NCI-H1694 treated with DMSO at 0.1 percent for 48 hours (cell line): ENCODE data around the gene TLN1.

ENCODE experiments used
- DNase-seq: peaks from one replicate; lab custom pipeline; 2025; lab: John Stamatoyannopoulos, UW

TLN1 gene

DNA sequence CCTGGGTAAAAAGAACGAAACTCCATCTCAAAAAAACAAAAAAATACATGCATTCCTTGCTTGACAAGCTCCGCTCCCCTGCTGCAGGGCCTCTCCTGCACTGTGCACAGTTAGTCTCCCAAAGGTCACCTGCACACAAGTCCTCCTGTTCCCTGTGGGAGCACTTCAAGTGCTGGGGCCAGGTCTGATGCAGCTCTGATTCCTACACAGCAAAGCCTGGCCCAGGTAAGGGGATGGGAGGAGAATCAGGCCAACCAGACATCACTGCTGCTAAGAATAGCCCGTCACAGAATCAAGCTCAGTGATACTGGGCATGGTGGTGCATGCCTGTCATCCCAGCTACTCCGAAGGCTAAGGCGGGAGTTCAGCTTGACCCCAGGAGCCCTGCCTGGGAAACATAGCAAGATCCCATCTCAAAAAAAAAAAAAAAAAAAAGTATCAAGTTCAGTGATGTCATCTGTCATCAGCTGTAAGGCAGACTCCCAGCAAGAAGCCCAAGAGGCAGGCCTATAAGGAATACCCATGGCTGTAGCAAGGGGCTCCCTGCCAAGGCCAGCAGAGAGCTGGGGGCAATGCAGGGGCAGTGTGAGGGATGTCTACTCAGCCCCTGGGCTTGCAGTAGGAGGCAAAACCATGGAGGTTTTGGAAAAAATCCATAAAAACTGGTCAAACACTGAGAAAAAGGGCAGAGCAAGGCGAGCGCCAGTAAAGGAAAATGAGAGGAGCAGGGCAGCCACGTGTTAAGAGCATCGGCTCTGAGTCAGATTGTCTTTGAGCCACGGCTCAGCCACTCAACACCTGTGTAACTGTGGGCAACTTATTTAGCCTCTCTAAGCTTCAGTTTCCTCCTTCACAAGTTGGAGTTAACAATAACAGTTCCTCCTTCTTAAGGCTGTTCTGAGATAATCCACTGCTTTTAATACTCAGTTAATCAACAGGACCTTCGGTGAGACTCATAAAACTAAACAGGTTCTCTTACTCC is 45.5 kb downstream of the TLN1 start:
- no peak for DNase-seq

- DNase-seq = no peak
These were observed 46.5 kb downstream of the TLN1 start for GRCh38 chr9:35685506-35685905.

DNA sequence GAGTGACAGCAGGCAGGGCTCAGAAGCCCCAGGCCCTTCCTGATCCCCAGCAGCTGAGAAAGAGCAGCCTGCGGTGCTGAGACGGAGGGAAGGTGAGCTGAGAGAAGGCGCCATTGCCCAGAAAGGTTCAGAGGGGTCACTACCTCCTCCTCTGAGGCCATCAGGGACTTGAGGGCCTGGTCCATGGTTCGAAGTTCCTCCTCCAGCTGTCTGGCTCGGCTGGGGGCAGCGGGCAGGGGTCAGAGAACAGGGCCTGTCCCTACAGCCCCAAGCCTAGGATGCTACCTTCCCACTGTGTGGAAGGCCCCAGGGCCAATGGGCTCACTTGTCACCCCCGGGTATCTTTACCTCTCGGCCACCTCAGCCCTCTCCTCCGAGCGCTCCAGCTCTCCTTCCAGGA is 47.1 kb downstream of the TLN1 start:
- no peak for DNase-seq

- DNase-seq = no peak
These were observed 48.7 kb downstream of the TLN1 start for GRCh38 chr9:35683323-35683722.

- no peak for DNase-seq
These were observed 49.3 kb downstream of the TLN1 start for GRCh38 chr9:35682520-35683315.

DNA sequence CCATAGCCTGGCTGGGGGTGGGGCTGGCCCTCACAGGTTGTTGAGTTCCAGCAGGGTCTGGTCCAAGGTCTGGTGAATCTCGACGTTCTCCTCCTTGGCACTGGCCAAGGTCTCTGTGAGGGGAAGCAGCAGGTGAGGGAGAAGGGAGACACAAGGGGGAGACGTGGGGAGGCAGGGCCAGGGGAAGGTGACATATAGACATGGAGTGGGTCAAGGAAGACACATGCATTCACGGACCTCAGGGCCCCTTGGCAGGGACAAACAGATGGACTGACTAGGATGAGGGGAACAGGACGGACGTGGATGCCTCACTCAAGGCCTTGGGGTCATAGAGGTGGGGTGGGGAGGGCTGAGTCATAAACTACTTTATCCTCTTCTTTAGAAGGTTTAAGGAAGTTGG is 49.9 kb downstream of the TLN1 start:
- DNase-seq = no peak

DNA sequence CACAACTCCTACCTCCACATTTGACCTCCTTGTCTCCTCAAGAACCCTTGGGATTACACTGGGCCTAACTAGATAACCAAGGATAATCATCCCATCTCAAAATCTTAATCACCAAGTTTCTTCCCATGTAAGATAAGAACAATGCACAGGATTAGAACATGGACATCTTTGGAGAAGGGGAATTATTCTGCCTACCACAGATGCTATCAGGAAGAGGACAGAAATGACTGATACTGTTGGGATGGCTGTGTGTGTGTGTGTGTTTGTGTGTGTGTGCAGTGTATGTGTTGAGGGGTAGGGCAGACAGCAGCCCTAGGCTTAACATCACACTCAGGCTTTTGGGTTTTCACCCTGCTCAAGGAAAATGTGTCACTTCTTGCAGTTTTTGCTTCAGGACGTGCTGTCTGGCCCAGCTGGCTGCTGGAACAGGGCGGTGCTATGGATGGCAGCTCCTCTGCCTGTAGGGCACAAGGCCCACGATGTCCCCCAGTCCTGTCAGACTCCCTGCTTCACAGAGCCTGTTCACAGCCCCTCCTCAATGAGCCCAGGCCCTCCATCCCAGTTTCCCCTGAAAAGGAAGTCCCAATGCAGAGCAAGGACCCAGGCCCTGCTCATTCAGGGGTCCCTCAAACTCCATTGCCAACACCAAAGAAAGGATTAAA is 50.5 kb downstream of the TLN1 start:
- no peak for DNase-seq

- DNase-seq = no peak
These were observed 51.5 kb downstream of the TLN1 start for GRCh38 chr9:35680331-35681105.

GRCh38 chr9:35679766-35680330 is 52.1 kb downstream of the TLN1 start:
- DNase-seq = no peak

DNA sequence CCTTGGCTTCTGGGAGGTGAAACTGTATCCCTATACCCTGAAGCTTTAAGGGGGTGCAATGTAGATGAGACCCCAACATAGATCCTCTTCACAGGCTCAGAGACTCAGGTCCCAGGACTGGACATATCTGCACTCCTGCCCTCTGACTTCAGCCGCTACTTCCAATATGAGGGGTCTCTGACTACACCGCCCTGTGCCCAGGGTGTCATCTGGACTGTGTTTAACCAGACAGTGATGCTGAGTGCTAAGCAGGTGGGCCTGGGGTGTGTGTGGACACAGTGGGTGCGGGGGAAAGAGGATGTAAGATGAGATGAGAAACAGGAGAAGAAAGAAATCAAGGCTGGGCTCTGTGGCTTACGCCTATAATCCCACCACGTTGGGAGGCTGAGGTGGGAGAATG is 52.9 kb downstream of the TLN1 start:
- no peak for DNase-seq

GRCh38 chr9:35675732-35676392 is 56.1 kb downstream of the TLN1 start:
- no peak for DNase-seq

GRCh38 chr9:35675204-35675603 is 56.8 kb downstream of the TLN1 start:
- no peak for DNase-seq

DNA sequence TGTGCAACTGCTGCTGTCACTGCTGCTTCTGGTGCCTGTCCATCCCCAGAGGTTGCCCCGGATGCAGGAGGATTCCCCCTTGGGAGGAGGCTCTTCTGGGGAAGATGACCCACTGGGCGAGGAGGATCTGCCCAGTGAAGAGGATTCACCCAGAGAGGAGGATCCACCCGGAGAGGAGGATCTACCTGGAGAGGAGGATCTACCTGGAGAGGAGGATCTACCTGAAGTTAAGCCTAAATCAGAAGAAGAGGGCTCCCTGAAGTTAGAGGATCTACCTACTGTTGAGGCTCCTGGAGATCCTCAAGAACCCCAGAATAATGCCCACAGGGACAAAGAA is 58.0 kb downstream of the TLN1 start:
- DNase-seq = no peak

- peak; percentile 67 for DNase-seq
These were observed 58.6 kb downstream of the TLN1 start, which contains the start of gene CA9 for GRCh38 chr9:35673132-35674024. TSS of gene CA9 (plus strand) at chr9:35673928. CDS start at chr9:35673960, 32 bp downstream.

DNA sequence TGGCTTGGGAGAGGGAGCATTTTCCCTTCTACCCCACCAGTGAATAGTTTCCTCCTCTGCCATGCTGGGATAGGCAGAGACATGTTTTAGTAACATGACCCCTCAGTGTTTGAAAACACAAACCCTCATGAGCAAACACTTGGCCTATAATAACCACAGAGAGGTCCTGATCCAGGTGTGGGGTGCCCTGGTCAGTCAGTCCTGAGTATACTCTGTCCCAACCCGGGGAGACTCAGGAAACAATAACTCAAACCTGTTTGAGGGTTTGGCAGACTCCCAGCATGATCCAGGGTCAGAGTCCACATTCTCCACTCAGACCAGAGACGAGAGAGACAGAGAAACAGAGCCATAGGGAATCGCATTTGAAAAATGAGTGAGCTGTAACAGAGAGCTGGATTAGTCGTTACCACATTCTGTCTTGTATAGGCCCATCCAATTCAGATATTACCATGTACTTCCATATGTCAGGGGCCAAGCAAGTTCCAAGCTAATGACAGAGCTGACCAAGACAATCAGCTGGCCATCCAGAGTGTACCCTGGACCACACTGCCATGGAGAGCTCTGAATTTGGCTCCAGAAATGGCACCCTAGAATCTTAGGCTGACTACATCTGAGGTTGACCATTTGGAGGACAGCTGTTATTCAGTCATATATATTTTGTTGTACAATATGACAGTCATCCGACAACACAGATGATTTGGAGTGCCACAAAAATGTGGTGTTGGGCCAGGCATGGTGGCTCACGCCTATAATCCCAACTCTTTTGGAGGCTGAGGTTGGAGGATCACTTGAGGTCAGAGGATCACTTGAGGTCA is 62.5 kb downstream of the TLN1 start:
- no peak for DNase-seq

- no peak for DNase-seq
These were observed 64.1 kb downstream of the TLN1 start for GRCh38 chr9:35667939-35668338.

DNA sequence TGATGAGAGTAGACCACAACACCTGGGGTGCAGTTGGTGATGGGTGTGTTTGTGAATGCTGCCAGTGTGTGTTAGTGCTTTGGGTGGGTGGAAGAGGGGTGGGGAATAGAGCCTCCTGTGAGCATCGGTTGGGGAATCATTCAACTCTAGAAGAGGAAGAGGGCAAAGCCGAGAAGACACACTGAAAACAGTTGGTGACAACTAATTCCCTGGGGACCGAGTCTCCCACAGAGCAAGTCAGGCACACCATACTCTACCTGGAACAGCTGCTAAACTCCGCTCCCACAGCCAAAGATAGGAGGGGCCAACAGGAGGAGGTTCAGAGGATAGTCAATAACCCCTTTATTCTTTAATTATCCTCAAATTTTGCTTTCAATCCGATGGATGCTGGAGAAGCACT is 65.4 kb downstream of the TLN1 start:
- no peak for DNase-seq

DNA sequence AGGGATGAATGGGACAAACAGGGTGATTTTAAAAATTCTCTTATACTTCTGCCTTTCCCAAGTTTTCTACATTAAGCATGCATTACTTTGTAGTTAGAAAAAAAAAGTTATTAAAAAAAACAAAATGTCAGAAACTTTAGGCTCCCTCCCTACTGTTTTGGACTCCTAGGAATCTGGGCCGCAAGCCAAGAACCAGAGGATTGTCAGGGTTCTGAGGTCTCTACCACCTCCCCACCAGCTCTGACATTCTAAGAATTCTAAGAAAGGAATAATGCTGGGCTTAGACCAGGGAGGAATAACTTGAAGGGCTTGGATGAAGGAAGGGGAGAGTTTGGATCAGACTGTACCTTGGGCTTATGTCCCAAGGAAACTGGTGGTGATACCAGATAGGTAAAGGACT is 66.0 kb downstream of the TLN1 start:
- no peak for DNase-seq

DNA sequence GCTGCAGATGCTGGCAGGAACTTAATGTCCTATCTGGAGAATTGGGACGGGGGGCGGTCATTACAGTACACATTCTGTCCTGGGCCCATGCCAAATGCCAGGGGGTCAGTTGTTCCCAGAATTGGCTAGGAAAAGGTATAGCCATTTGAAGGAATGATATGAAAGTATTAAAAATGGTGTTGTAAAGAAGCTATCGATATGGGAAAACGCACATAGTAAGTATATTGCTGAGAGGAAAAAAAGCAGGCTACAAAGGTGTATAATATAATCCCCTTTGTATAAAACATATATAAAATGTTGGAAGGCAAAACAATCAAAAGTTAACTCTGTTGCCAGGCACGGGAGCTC is 66.5 kb downstream of the TLN1 start:
- peak; percentile 53 for DNase-seq
